ENCODE data around the gene LRPAP1. TPM values are rescaled to one million over a fixed set of nuclear protein-coding genes. Genes with fewer than 3 reads are reported as not detected.
"Not testable (repeated sequence)": the region's sequence is repeated elsewhere in the genome, so short reads cannot be mapped to it uniquely, and the experiment has no call there.

The LRPAP1 gene
- polyA plus RNA-seq, 6 donors from 2014 or later: 93.5 to 120 (median 96.2) TPM

DNA sequence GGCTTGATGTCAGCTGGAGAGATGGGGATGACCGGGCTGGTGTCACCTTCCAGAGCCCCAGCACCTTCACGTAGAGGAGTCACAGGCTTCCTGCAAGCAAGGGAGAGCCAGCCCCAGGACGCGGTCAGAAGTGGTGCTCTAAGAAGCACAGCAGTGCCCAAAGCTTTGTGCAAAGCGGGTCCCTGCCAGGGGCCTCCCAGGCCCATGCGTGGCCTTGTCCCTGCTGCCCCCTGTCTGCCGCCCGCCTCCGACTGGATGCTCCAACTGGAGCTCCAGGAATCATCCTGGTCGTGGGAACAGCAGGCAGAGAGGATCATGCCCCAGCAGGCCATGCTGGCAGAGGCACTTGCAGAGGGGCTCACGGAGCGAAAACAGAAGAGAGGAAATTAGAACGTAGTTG is 40.1 kb upstream of the LRPAP1 start:
- DNase-seq (no peak), ATAC-seq (ENCODE audit: low read depth in 2 of 2) (no peak)
- no peaks in the 10 kb centered on the region for H3K4me1 Mint-ChIP-seq
- H3K4me3 Mint-ChIP-seq: no peak overlapping the region
- no peak overlapping the region for H3K27ac Mint-ChIP-seq
- H3K36me3 Mint-ChIP-seq: no peaks in the 10 kb centered on the region
- H3K9me3 Mint-ChIP-seq: no peaks in the 10 kb centered on the region
- peaks cover 0 to 4% (median 0%) of the 10 kb centered on the region in 3 donors for H3K27me3 Mint-ChIP-seq

DNA sequence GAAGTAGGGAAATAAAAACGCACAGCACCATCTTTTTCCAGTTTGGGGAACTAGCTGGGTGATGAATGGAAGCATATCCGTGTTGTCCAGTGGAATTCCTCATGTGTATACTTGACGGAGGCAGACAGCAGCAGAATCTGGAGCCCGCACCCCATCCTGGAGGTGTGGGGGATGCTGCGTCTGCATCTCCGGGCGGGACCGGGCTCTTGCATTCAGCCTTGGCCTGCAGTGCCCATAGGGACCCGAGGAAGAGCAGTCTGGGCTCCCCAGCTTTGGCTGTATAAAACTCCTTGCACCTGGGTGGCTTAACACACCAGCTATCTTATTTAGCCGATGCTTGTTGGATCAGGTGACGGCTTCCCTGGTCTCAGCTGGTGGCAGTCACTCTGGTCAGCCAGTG is 39.7 kb upstream of the LRPAP1 start:
- no peak overlapping the region for H3K27ac Mint-ChIP-seq
- no peaks in the 10 kb centered on the region for H3K36me3 Mint-ChIP-seq
- peaks cover 0 to 4% (median 0%) of the 10 kb centered on the region in 3 donors for H3K27me3 Mint-ChIP-seq
- H3K4me1 Mint-ChIP-seq: no peaks in the 10 kb centered on the region
- no peaks in the 10 kb centered on the region for H3K9me3 Mint-ChIP-seq
- H3K4me3 Mint-ChIP-seq: no peak overlapping the region
- ATAC-seq (ENCODE audit: low read depth in 2 of 2): no peak
- no peak for DNase-seq

DNA sequence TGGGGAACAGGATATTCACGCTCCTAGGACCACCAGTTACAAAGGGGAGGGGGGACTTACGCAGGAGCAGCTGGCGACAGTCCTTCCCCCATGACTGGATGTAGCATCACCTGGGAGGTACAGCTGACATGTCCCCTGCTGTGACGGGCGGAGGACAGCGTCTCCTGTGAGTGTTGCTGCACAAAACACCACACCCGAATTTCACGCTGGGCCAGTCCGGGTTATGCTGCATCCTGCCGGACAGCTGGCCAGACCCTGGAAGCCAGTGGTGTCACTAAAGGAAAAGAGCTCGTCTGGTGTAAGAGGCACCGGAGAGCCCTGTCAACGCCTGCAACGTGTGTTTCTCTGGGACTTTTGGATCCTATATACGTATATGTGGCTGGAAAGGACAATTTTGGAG is 38.7 kb upstream of the LRPAP1 start:
- not testable (repeated sequence) for H3K36me3 Mint-ChIP-seq; DNase-seq; H3K9me3 Mint-ChIP-seq; H3K27me3 Mint-ChIP-seq; H3K27ac Mint-ChIP-seq; ATAC-seq (ENCODE audit: low read depth in 2 of 2); H3K4me1 Mint-ChIP-seq; H3K4me3 Mint-ChIP-seq

- not testable (repeated sequence) for H3K36me3 Mint-ChIP-seq, DNase-seq
Measured at GRCh38 chr4:3569611-3570010, 37.4 kb upstream of the LRPAP1 start.

GRCh38 chr4:3566701-3567100 is 34.5 kb upstream of the LRPAP1 start:
- not testable (repeated sequence) for H3K9me3 Mint-ChIP-seq; H3K27ac Mint-ChIP-seq; H3K4me3 Mint-ChIP-seq; H3K36me3 Mint-ChIP-seq; ATAC-seq (ENCODE audit: low read depth in 2 of 2); H3K27me3 Mint-ChIP-seq; H3K4me1 Mint-ChIP-seq; DNase-seq

More at GRCh38 chr4:3569611-3570010, 37.4 kb upstream of the LRPAP1 start:
- not testable (repeated sequence) for H3K27me3 Mint-ChIP-seq; H3K9me3 Mint-ChIP-seq; H3K4me3 Mint-ChIP-seq; ATAC-seq (ENCODE audit: low read depth in 2 of 2); H3K4me1 Mint-ChIP-seq; H3K27ac Mint-ChIP-seq

- H3K27me3 Mint-ChIP-seq; H3K27ac Mint-ChIP-seq; H3K9me3 Mint-ChIP-seq; H3K4me3 Mint-ChIP-seq; H3K4me1 Mint-ChIP-seq; ATAC-seq (ENCODE audit: low read depth in 2 of 2); DNase-seq; H3K36me3 Mint-ChIP-seq: not testable (repeated sequence)
Measured at GRCh38 chr4:3566301-3566700, 34.1 kb upstream of the LRPAP1 start.

GRCh38 chr4:3564948-3565347 is 32.7 kb upstream of the LRPAP1 start:
- not testable (repeated sequence) for H3K27ac Mint-ChIP-seq; DNase-seq; ATAC-seq (ENCODE audit: low read depth in 2 of 2); H3K4me1 Mint-ChIP-seq; H3K4me3 Mint-ChIP-seq; H3K9me3 Mint-ChIP-seq; H3K27me3 Mint-ChIP-seq; H3K36me3 Mint-ChIP-seq

GRCh38 chr4:3563403-3563802 is 31.2 kb upstream of the LRPAP1 start:
- Mint-ChIP-seq H3K36me3 (no peaks in the 10 kb centered on the region), H3K4me1 (no peaks in the 10 kb centered on the region), H3K4me3 (no peak overlapping the region), H3K27ac (no peak overlapping the region), H3K27me3 (peaks cover 5 to 18% (median 8%) of the 10 kb centered on the region in 3 donors), H3K9me3 (no peaks in the 10 kb centered on the region)
- DNase-seq: no peak
- ATAC-seq (ENCODE audit: low read depth in 2 of 2): no peak

- H3K9me3 Mint-ChIP-seq; H3K4me3 Mint-ChIP-seq; ATAC-seq (ENCODE audit: low read depth in 2 of 2); H3K4me1 Mint-ChIP-seq; DNase-seq; H3K36me3 Mint-ChIP-seq; H3K27ac Mint-ChIP-seq: not testable (repeated sequence)
- H3K27me3 Mint-ChIP-seq: peaks cover 5 to 22% (median 8%) of the 10 kb centered on the region in 3 donors
Measured at GRCh38 chr4:3562127-3562526, 29.9 kb upstream of the LRPAP1 start.

- H3K4me1 Mint-ChIP-seq; DNase-seq; H3K9me3 Mint-ChIP-seq; H3K27ac Mint-ChIP-seq; H3K4me3 Mint-ChIP-seq; ATAC-seq (ENCODE audit: low read depth in 2 of 2); H3K36me3 Mint-ChIP-seq: not testable (repeated sequence)
- H3K27me3 Mint-ChIP-seq: peaks cover 5 to 32% (median 8%) of the 10 kb centered on the region in 3 donors
Measured at GRCh38 chr4:3560465-3560864, 28.2 kb upstream of the LRPAP1 start.

- H3K27me3 Mint-ChIP-seq: peaks cover 5 to 35% (median 8%) of the 10 kb centered on the region in 3 donors
- not testable (repeated sequence) for H3K9me3 Mint-ChIP-seq; ATAC-seq (ENCODE audit: low read depth in 2 of 2); H3K4me3 Mint-ChIP-seq; DNase-seq; H3K36me3 Mint-ChIP-seq; H3K4me1 Mint-ChIP-seq; H3K27ac Mint-ChIP-seq
Measured at GRCh38 chr4:3559381-3560290, 27.4 kb upstream of the LRPAP1 start.

GRCh38 chr4:3558514-3558836 is 26.3 kb upstream of the LRPAP1 start:
- H3K36me3 Mint-ChIP-seq; H3K4me1 Mint-ChIP-seq; DNase-seq; H3K4me3 Mint-ChIP-seq; ATAC-seq (ENCODE audit: low read depth in 2 of 2); H3K27ac Mint-ChIP-seq; H3K9me3 Mint-ChIP-seq: not testable (repeated sequence)
- H3K27me3 Mint-ChIP-seq: peaks cover 5 to 40% (median 8%) of the 10 kb centered on the region in 3 donors

- H3K27ac Mint-ChIP-seq; H3K36me3 Mint-ChIP-seq; DNase-seq; H3K9me3 Mint-ChIP-seq; ATAC-seq (ENCODE audit: low read depth in 2 of 2); H3K4me3 Mint-ChIP-seq; H3K4me1 Mint-ChIP-seq: not testable (repeated sequence)
- peaks cover 5 to 40% (median 8%) of the 10 kb centered on the region in 3 donors for H3K27me3 Mint-ChIP-seq
Measured at GRCh38 chr4:3557676-3558513, 25.7 kb upstream of the LRPAP1 start.

DNA sequence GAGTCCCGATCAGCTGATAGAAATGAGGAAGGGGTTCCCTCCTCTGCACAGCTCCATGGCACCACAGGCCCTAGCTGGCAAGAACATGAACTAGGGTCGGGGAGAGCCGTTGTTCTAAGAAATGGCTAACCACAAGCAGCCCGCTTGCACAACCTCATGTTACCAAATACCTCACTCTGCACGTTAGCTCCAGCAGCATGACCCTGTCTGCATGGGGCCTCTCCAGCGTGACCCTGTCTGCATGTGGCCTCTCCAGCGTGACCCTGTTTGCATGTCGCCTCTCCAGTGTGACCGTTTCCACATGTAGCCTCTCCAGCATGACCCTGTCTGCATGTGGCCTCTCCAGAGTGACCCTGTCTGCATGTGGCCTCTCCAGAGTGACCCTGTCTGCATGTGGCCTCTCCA is 24.9 kb upstream of the LRPAP1 start:
- not testable (repeated sequence) for H3K36me3 Mint-ChIP-seq; ATAC-seq (ENCODE audit: low read depth in 2 of 2); H3K27ac Mint-ChIP-seq; H3K4me3 Mint-ChIP-seq; H3K4me1 Mint-ChIP-seq; H3K9me3 Mint-ChIP-seq; DNase-seq
- peaks cover 5 to 40% (median 8%) of the 10 kb centered on the region in 3 donors for H3K27me3 Mint-ChIP-seq

Data from naive B cell (primary cell).